Trophoblast cell (in vitro differentiated cells and primary cell): ENCODE results near the gene TLNRD1.

Experiments
- DNase-seq, 2 donors: peaks; one replicate each; pipeline ENCODE4 v3.0.0-alpha.2; 2016
- H2AFZ ChIP-seq: 2 replicates; pipeline ENCODE4 v1.6.1; 2013; ENCODE audit warnings: low read length, moderate library complexity, mild to moderate bottlenecking; ENCODE audit not compliant: insufficient read depth, poor library complexity
- H2AK5ac ChIP-seq: 2 replicates; pipeline ENCODE4 v1.6.1; 2013; ENCODE audit warnings: mild to moderate bottlenecking, low read length
- H2BK120ac ChIP-seq: 2 replicates; pipeline ENCODE4 v1.6.1; 2013; ENCODE audit warnings: low read length, mild to moderate bottlenecking, moderate library complexity; ENCODE audit not compliant: insufficient read depth, poor library complexity
- H2BK12ac ChIP-seq: 2 replicates; pipeline ENCODE4 v1.6.1; 2013; ENCODE audit warnings: mild to moderate bottlenecking, low read length, moderate library complexity
- H2BK5ac ChIP-seq: 2 replicates; pipeline ENCODE4 v1.6.1; 2013; ENCODE audit warnings: low read length, low read depth, moderate library complexity, mild to moderate bottlenecking; ENCODE audit not compliant: poor library complexity
- H3K14ac ChIP-seq: 2 replicates; pipeline ENCODE4 v1.6.1; 2013; ENCODE audit warnings: mild to moderate bottlenecking, low read length
- H3K18ac ChIP-seq: 2 replicates; pipeline ENCODE4 v1.6.1; 2013; ENCODE audit warnings: mild to moderate bottlenecking, low read length
- H3K23ac ChIP-seq: 2 replicates; pipeline ENCODE4 v1.6.1; 2013; ENCODE audit warnings: low read length
- H3K27ac ChIP-seq: 2 replicates; pipeline ENCODE4 v1.5.1; 2013; ENCODE audit warnings: low read depth, mild to moderate bottlenecking, inconsistent platforms, low read length, moderate library complexity
- H3K27me3 ChIP-seq: 2 replicates; pipeline ENCODE4 v1.6.1; 2013; ENCODE audit warnings: inconsistent platforms, mild to moderate bottlenecking, low read length, moderate library complexity; ENCODE audit not compliant: insufficient read depth
- H3K36me3 ChIP-seq, 2 experiments: 1 replicate in 1 of 2; 2 replicates in 1 of 2; pipeline ENCODE4 v1.6.1; 2013; ENCODE audit warnings: low read length in 2 of 2, mild to moderate bottlenecking in 2 of 2, moderate library complexity in 1 of 2; ENCODE audit not compliant: insufficient read depth in 2 of 2, control insufficient read depth in 1 of 2
- H3K4ac ChIP-seq: 2 replicates; pipeline ENCODE4 v1.6.1; 2013; ENCODE audit warnings: low read depth, mild to moderate bottlenecking, low read length, moderate library complexity
- H3K4me1 ChIP-seq, 2 experiments: 1 replicate in 1 of 2; 2 replicates in 1 of 2; pipeline ENCODE4 v1.6.1; 2013; ENCODE audit warnings: low read length in 2 of 2, mild to moderate bottlenecking in 2 of 2, moderate library complexity in 1 of 2; ENCODE audit not compliant: insufficient read depth in 2 of 2, control insufficient read depth in 1 of 2
- H3K4me2 ChIP-seq: 2 replicates; pipeline ENCODE4 v1.6.1; 2013; ENCODE audit warnings: inconsistent platforms, mild to moderate bottlenecking, low read length, moderate library complexity
- H3K4me3 ChIP-seq: 2 replicates; pipeline ENCODE4 v1.5.1; 2013; ENCODE audit warnings: mild to moderate bottlenecking, low read depth, low read length, inconsistent platforms
- H3K79me1 ChIP-seq: one replicate; pipeline ENCODE4 v1.6.1; 2013; ENCODE audit warnings: low read length
- H3K79me2 ChIP-seq: 2 replicates; pipeline ENCODE4 v1.6.1; 2013; ENCODE audit warnings: low read length, mild to moderate bottlenecking; ENCODE audit not compliant: control insufficient read depth, insufficient read depth, poor library complexity
- H3K9ac ChIP-seq: 2 replicates; pipeline ENCODE4 v1.6.1; 2013; ENCODE audit warnings: mild to moderate bottlenecking, low read length
- H3K9me3 ChIP-seq: 2 replicates; pipeline ENCODE4 v1.6.1; 2013; ENCODE audit warnings: low read depth, mild to moderate bottlenecking, control low read depth, inconsistent platforms, low read length; ENCODE audit not compliant: insufficient read depth
- H4K12ac ChIP-seq: 2 replicates; pipeline ENCODE4 v1.6.1; 2013; ENCODE audit warnings: low read depth, mild to moderate bottlenecking, low read length, moderate library complexity
- H4K8ac ChIP-seq: 2 replicates; pipeline ENCODE4 v1.6.1; 2013; ENCODE audit warnings: low read depth, mild to moderate bottlenecking, low read length, moderate library complexity
- H4K91ac ChIP-seq: one replicate; pipeline ENCODE4 v1.6.1; 2013; ENCODE audit warnings: low read depth, mild to moderate bottlenecking, low read length, moderate library complexity
- WGBS: extraction: QIAGEN DNeasy Blood & Tissue Kit; methylation state at CpG from one replicate; pipeline ENCODE4 v1.1.7; 2013; ENCODE audit warnings: missing lambda C conversion rate; ENCODE audit not compliant: insufficient read length, insufficient coverage; ENCODE audit errors: extremely low coverage; 5-methylcytosine and 5-hydroxymethylcytosine counted together

TLNRD1 gene

DNA sequence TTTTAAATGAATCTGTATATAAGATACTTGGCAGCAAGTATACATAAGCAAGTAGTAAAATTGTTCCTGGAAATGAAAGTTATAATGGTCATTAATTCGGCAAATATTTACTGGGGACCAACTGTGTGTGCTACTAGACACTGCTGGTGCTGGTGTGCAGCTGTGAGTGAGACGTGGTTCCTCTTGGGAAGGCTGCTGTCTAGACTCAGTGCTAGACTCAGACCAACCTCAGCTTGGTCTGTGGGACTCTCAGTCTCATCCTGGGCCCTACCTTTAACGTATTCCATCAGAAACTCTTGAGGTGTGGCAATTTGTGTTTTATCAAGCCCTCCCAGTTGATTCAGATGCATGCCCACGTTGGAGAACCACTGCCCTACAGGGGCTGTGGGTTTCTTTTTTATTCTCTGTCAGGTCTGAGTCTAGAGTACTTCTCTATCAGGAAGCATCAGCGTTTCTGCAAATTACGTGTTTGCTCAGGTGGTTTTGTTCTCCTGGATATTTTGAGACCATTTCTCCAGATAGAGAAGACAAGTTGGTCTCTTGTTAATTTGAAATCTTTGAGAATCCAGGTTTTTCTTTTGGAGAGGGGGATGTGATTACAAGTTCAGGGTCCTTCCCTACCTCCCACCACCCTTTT lies 6.8 kb downstream of the TLNRD1 start:
- Histone ChIP-seq H3K4me3 (no peak overlapping the region), H4K91ac (no peak overlapping the region), H3K23ac (no peak overlapping the region), H2BK12ac (no peak overlapping the region), H3K9me3 (peaks cover 4% of the 10 kb centered on the region), H4K8ac (no peak overlapping the region), H2BK120ac (no peak overlapping the region), H3K14ac (no peak overlapping the region), H3K79me1 (no peaks in the 10 kb centered on the region), H4K12ac (no peak overlapping the region), H2BK5ac (no peak overlapping the region), H2AFZ (no peak overlapping the region), H3K18ac (no peak overlapping the region), H3K9ac (no peak overlapping the region), H3K79me2 (peaks cover 6% of the 10 kb centered on the region), H2AK5ac (no peak overlapping the region), H3K4me2 (no peak overlapping the region), H3K27me3 (no peaks in the 10 kb centered on the region), H3K4me1 (peaks cover 7% of the 10 kb centered on the region in 2 experiments), H3K36me3 (peaks cover 6 to 8% of the 10 kb centered on the region in 2 experiments), H3K4ac (no peak overlapping the region), H3K27ac (no peak overlapping the region)
- no peak for DNase-seq
- no CpG with 5 or more reads among the region's 6 CpGs for WGBS

DNA sequence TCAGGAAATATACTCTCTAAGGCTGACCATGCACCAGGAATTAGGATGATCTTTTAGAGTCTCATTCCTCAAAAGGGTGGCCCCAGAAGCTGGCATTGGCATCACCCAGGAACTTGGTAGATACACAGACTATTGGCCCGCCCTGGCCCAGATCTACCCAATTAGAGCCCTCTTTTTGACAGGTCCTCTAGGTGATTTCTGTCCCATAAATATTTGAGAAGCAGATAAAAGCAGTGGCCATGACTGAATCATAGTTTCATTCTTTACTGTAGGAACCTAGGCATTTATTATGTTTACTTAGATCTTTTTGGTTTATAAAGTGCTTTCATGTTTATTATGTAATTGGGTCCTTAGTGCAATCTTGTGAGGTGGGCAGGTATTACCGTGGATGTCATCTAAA lies 7.6 kb downstream of the TLNRD1 start:
- no peak overlapping the region for H2BK5ac ChIP-seq

DNA sequence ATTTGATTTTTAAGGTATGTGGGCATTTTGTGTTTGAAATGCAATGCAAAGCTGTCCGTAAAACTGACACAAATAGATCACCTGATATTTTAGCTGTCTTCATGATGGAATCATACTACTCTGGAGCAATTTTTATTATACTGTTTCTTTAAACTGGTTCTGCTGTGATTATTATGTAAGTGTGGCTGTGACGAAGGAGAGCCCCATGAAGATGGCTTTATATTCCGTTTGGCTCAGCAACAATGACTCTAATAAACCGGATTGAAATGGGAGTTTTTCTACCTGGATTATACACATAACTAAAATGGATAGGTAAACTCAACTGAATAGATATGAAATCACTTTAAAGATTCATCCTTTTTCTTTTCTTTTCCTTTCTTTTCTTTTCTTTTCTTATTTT lies 9.4 kb downstream of the TLNRD1 start:
- Histone ChIP-seq H3K9me3 (no peaks in the 10 kb centered on the region), H3K4me1 (no peaks in the 10 kb centered on the region), H3K27me3 (no peaks in the 10 kb centered on the region), H3K27ac (no peak overlapping the region), H2BK12ac (no peak overlapping the region), H2BK120ac (no peak overlapping the region), H4K12ac (no peak overlapping the region), H3K23ac (no peak overlapping the region), H3K18ac (no peak overlapping the region), H2AFZ (no peak overlapping the region), H2AK5ac (no peak overlapping the region), H3K4me3 (no peak overlapping the region), H3K36me3 (no peaks in the 10 kb centered on the region), H3K79me2 (no peaks in the 10 kb centered on the region), H4K8ac (no peak overlapping the region), H3K4ac (no peak overlapping the region), H3K79me1 (no peaks in the 10 kb centered on the region), H3K14ac (no peak overlapping the region), H4K91ac (no peak overlapping the region), H2BK5ac (no peak overlapping the region), H3K4me2 (no peak overlapping the region), H3K9ac (no peak overlapping the region)
- no peak for DNase-seq
- WGBS, result no CpG with 5 or more reads among the region's 4 CpGs

More for the DNA sequence above, 7.6 kb downstream of the TLNRD1 start:
- WGBS, result no CpG with 5 or more reads among the region's 2 CpGs
- Histone ChIP-seq H3K36me3 (peaks cover 0 to 2% of the 10 kb centered on the region in 2 experiments), H2AK5ac (no peak overlapping the region), H3K4me3 (no peak overlapping the region), H3K4me1 (peaks cover 1 to 2% of the 10 kb centered on the region in 2 experiments), H4K12ac (no peak overlapping the region), H3K14ac (no peak overlapping the region), H2AFZ (no peak overlapping the region), H3K79me2 (peaks cover 1% of the 10 kb centered on the region), H4K91ac (no peak overlapping the region), H3K4ac (no peak overlapping the region), H2BK120ac (no peak overlapping the region), H4K8ac (no peak overlapping the region), H3K23ac (no peak overlapping the region), H3K4me2 (no peak overlapping the region), H3K27me3 (no peaks in the 10 kb centered on the region), H3K9ac (no peak overlapping the region), H3K9me3 (no peaks in the 10 kb centered on the region), H2BK12ac (no peak overlapping the region), H3K18ac (no peak overlapping the region), H3K79me1 (no peaks in the 10 kb centered on the region), H3K27ac (no peak overlapping the region)
- no peak for DNase-seq

DNA sequence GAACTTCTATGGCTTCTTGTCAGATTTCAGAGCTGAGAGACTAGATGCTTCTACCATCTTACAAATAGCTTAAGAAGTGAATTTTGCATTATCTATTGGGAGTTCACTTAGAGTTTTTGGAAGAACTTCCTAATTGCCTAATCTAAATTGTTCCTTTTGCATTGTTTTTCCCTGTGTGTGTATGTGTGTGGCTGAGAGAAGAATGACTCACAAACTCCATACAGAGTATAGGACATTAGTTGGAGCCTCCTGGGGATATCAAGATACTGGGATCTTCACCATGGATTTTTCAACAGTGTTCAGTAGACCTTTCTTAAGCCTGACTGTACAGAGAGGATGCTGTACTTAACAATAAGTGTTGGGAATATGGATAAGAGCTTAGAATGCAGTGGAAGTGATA lies 10.9 kb downstream of the TLNRD1 start:
- Histone ChIP-seq H3K79me2 (no peaks in the 10 kb centered on the region), H3K4me2 (no peak overlapping the region)
- DNase-seq, result no peak

More for the DNA sequence above, 10.9 kb downstream of the TLNRD1 start:
- Histone ChIP-seq H3K23ac (no peak overlapping the region), H2BK5ac (no peak overlapping the region), H3K79me1 (no peaks in the 10 kb centered on the region), H3K14ac (no peak overlapping the region), H3K4me1 (no peaks in the 10 kb centered on the region), H4K8ac (no peak overlapping the region), H2BK120ac (no peak overlapping the region), H3K27ac (no peak overlapping the region), H3K18ac (no peak overlapping the region), H3K36me3 (no peaks in the 10 kb centered on the region), H2BK12ac (no peak overlapping the region), H2AK5ac (no peak overlapping the region), H2AFZ (no peak overlapping the region), H4K91ac (no peak overlapping the region), H3K4ac (no peak overlapping the region), H4K12ac (no peak overlapping the region), H3K9ac (no peak overlapping the region), H3K9me3 (no peaks in the 10 kb centered on the region), H3K27me3 (no peaks in the 10 kb centered on the region), H3K4me3 (no peak overlapping the region)
